Activated CD8-positive, alpha-beta memory T cell treated with anti-CD3 and anti-CD28 coated beads, Interleukin-2, amount 10 ng/mL, durations not matched to agents 7 days and 5 days (primary cell): ENCODE results near the gene PDGFB. TPM values are rescaled to one million over a fixed set of nuclear protein-coding genes. Genes with fewer than 3 reads are reported as not detected.
"Not testable (repeated sequence)": the region's sequence is repeated elsewhere in the genome, so short reads cannot be mapped to it uniquely, and the experiment has no call there.

ENCODE experiments used
- ATAC-seq: fragments of 150-1000 bp; cut with Tn5 transposase; one replicate; pipeline ENCODE4 v1.10.0; 2021; ENCODE audit warnings: moderate library complexity
- CTCF ChIA-PET: fragments of 350-600 bp; sonication (Branson Sonifier 250); formaldehyde crosslinking; loops from one replicate; lab custom pipeline; 2021; ENCODE audit warnings: antibody characterized with exemption; lab: Charles Lee
- DNase-seq: peaks from one replicate; pipeline ENCODE4 v3.0.0-alpha.2; 2020
- H3K27ac Mint-ChIP-seq: one replicate; pipeline ENCODE4 v1.8.0; 2021; ENCODE audit warnings: mild to moderate bottlenecking, mixed read lengths
- H3K27me3 Mint-ChIP-seq: one replicate; pipeline ENCODE4 v1.8.0; 2021; ENCODE audit warnings: mixed read lengths
- H3K36me3 Mint-ChIP-seq: one replicate; pipeline ENCODE4 v1.8.0; 2021; ENCODE audit warnings: mild to moderate bottlenecking, mixed read lengths
- H3K4me1 Mint-ChIP-seq: one replicate; pipeline ENCODE4 v1.8.0; 2021; ENCODE audit warnings: mixed read lengths
- H3K4me3 Mint-ChIP-seq: one replicate; pipeline ENCODE4 v1.8.0; 2021; ENCODE audit warnings: mild to moderate bottlenecking, moderate library complexity, mixed read lengths
- H3K9me3 Mint-ChIP-seq: one replicate; pipeline ENCODE4 v1.8.0; 2022; ENCODE audit warnings: low read depth, mixed read lengths
- total RNA-seq, 2 experiments: library from RNA; stranded (reverse); gene quantifications; one replicate each; pipeline ENCODE4 v1.2.3, GENCODE V29; 2021

PDGFB gene
- total RNA-seq, 2 experiments from 2014 or later = 0.35 TPM; not detected in 1

- CTCF ChIA-PET = no interaction called here
- Mint-ChIP-seq H3K4me1 (no peaks in the 10 kb centered on the region), H3K27ac (no peak overlapping the region), H3K27me3 (peaks cover 32% of the 10 kb centered on the region), H3K36me3 (peaks cover 1% of the 10 kb centered on the region), H3K9me3 (peaks cover 2% of the 10 kb centered on the region), H3K4me3 (no peak overlapping the region)
- DNase-seq (no peak), ATAC-seq (no peak)
Measured at GRCh38 chr22:39219071-39220039, 25.4 kb downstream of the PDGFB start.

DNA sequence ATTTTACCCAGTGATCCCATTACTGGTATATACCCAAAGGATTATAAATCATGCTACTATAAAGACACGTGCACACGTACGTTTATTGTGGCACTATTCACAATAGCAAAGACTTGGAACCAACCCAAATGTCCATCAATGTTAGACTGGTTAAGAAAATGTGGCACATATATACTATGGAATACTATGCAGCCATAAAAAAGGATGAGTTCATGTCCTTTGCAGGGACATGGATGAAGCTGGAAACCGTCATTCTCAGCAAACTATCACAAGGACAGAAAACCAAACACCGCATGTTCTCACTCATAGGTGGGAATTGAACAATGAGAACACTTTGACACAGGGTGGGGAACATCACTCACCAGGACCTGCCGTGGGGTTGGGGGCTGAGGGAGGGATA lies 26.4 kb downstream of the PDGFB start:
- ATAC-seq, H3K36me3 Mint-ChIP-seq, H3K4me1 Mint-ChIP-seq, DNase-seq, H3K27ac Mint-ChIP-seq, H3K9me3 Mint-ChIP-seq, H3K4me3 Mint-ChIP-seq, CTCF ChIA-PET: not testable (repeated sequence)
- H3K27me3 Mint-ChIP-seq = peaks cover 37% of the 10 kb centered on the region

DNA sequence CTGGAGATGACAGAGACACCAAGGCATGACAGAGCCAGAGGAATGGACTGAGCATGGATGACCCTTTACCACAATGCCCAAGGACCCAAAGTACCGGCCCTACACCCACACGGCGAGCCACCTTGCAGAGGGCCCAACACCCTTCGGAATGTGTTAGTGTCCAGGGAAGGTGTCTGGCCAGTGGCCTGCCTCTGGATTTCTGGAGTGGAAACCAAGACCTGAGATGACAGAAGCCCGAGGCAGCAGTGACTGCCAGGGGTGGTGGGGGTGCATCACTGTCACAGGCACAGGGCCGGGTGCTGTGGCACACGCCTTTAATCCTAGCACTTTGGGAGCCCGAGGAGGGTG lies 28.7 kb downstream of the PDGFB start:
- no peak overlapping the region for H3K4me3 Mint-ChIP-seq
- H3K4me1 Mint-ChIP-seq = no peaks in the 10 kb centered on the region
- CTCF ChIA-PET = no interaction called here
- H3K27ac Mint-ChIP-seq = no peak overlapping the region
- H3K9me3 Mint-ChIP-seq = peaks cover 2% of the 10 kb centered on the region
- H3K27me3 Mint-ChIP-seq = peaks cover 47% of the 10 kb centered on the region
- H3K36me3 Mint-ChIP-seq = peaks cover 1% of the 10 kb centered on the region
- DNase-seq (no peak), ATAC-seq (no peak)

- Mint-ChIP-seq H3K27me3 (peaks cover 49% of the 10 kb centered on the region), H3K4me3 (no peak overlapping the region), H3K4me1 (no peaks in the 10 kb centered on the region), H3K36me3 (peaks cover 1% of the 10 kb centered on the region), H3K9me3 (peaks cover 2% of the 10 kb centered on the region), H3K27ac (no peak overlapping the region)
- CTCF ChIA-PET = no interaction called here
- ATAC-seq (no peak), DNase-seq (no peak)
Measured at GRCh38 chr22:39215426-39216142, 29.2 kb downstream of the PDGFB start.

- ATAC-seq (no peak), DNase-seq (no peak)
- Mint-ChIP-seq H3K27me3 (peaks cover 50% of the 10 kb centered on the region), H3K4me3 (no peak overlapping the region), H3K4me1 (no peaks in the 10 kb centered on the region), H3K27ac (no peak overlapping the region), H3K9me3 (peaks cover 2% of the 10 kb centered on the region), H3K36me3 (no peaks in the 10 kb centered on the region)
- CTCF ChIA-PET = no interaction called here
Measured at GRCh38 chr22:39215070-39215396, 29.7 kb downstream of the PDGFB start.

- Mint-ChIP-seq H3K4me3 (no peak overlapping the region), H3K9me3 (peaks cover 2% of the 10 kb centered on the region), H3K36me3 (no peaks in the 10 kb centered on the region), H3K4me1 (no peaks in the 10 kb centered on the region), H3K27me3 (peaks cover 53% of the 10 kb centered on the region), H3K27ac (no peak overlapping the region)
- ATAC-seq (no peak), DNase-seq (no peak)
- CTCF ChIA-PET = no interaction called here
Measured at GRCh38 chr22:39214383-39215069, 30.3 kb downstream of the PDGFB start.

GRCh38 chr22:39214006-39214382 lies 30.8 kb downstream of the PDGFB start:
- H3K36me3 Mint-ChIP-seq = no peaks in the 10 kb centered on the region
- no peak for ATAC-seq
- CTCF ChIA-PET = no interaction called here

DNA sequence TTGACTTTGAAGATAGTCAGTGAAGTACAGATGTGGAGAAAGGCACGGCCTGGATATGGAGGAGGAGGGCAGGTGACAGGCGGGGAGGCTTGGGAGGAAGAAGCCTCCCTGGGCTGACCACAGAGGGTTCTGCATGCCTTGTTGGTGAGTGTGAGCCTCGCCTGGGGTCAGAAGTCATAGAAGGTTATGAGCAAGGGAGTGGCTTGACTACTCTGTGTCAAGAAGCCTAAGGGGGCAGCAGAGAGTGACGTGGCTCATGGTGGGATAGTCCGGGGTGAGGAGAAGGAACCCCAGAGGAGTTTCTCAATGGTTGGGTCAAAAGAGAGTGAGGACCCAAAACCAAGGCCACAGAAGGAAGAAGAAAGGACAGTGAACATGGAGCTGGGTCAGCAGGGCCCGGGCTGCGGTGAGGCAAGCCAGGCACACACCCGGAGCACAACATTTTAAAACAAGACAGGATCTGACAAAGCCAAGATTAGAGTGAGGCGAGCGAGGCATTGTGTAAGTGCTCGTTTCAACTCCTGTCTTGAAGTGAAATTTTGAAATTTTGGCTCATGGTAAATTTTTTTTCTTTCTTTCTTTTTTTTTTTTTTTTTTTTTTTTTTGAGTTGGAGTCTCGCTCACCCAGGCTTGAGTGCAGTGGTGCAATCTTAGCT lies 31.9 kb downstream of the PDGFB start:
- H3K9me3 Mint-ChIP-seq = no peaks in the 10 kb centered on the region

More at GRCh38 chr22:39214006-39214382, 30.8 kb downstream of the PDGFB start:
- Mint-ChIP-seq H3K27me3 (peaks cover 52% of the 10 kb centered on the region), H3K27ac (no peak overlapping the region), H3K4me3 (no peak overlapping the region), H3K9me3 (peaks cover 2% of the 10 kb centered on the region), H3K4me1 (no peaks in the 10 kb centered on the region)
- no peak for DNase-seq

GRCh38 chr22:39209756-39210155 lies 35.0 kb downstream of the PDGFB start:
- no peak overlapping the region for H3K4me3 Mint-ChIP-seq
- H3K27me3 Mint-ChIP-seq = peaks cover 55% of the 10 kb centered on the region
- no peak overlapping the region for H3K27ac Mint-ChIP-seq
- CTCF ChIA-PET = interaction anchor here (1.0 kb wide), 1 partner anchor 90 kb away, joined by 3 read pairs; no protein-coding TSS in a partner anchor
- H3K9me3 Mint-ChIP-seq = no peaks in the 10 kb centered on the region
- ATAC-seq (no peak), DNase-seq (no peak)
- no peaks in the 10 kb centered on the region for H3K36me3 Mint-ChIP-seq
- H3K4me1 Mint-ChIP-seq = peaks cover 13% of the 10 kb centered on the region

More for the DNA sequence above, 31.9 kb downstream of the PDGFB start:
- Mint-ChIP-seq H3K27me3 (peaks cover 55% of the 10 kb centered on the region), H3K4me1 (no peaks in the 10 kb centered on the region), H3K36me3 (no peaks in the 10 kb centered on the region), H3K4me3 (no peak overlapping the region), H3K27ac (no peak overlapping the region)
- ATAC-seq (no peak), DNase-seq (no peak)
- CTCF ChIA-PET = interaction anchor here (0.7 kb wide), 1 partner anchor 210 kb away, joined by 3 read pairs; no protein-coding TSS in a partner anchor

GRCh38 chr22:39208013-39208680 lies 36.6 kb downstream of the PDGFB start:
- no peak for ATAC-seq
- peaks cover 61% of the 10 kb centered on the region for H3K27me3 Mint-ChIP-seq
- H3K4me3 Mint-ChIP-seq = no peak overlapping the region
- no peaks in the 10 kb centered on the region for H3K9me3 Mint-ChIP-seq
- H3K36me3 Mint-ChIP-seq = no peaks in the 10 kb centered on the region
- H3K4me1 Mint-ChIP-seq = peaks cover 13% of the 10 kb centered on the region
- H3K27ac Mint-ChIP-seq = no peak overlapping the region
- CTCF ChIA-PET = interaction anchor here (0.8 to 1.3 kb wide), 3 partner anchors 38 to 135 kb away, joined by 3 to 5 read pairs (median 4); no protein-coding TSS in a partner anchor
- no peak for DNase-seq

GRCh38 chr22:39207141-39208012 lies 37.4 kb downstream of the PDGFB start:
- Mint-ChIP-seq H3K9me3 (no peaks in the 10 kb centered on the region), H3K27me3 (peaks cover 62% of the 10 kb centered on the region), H3K27ac (no peak overlapping the region), H3K4me1 (peaks cover 13% of the 10 kb centered on the region), H3K4me3 (no peak overlapping the region), H3K36me3 (no peaks in the 10 kb centered on the region)
- DNase-seq = no peak
- CTCF ChIA-PET = interaction anchor here (0.8 to 2.1 kb wide), 5 partner anchors 16 to 136 kb away, joined by 3 to 5 read pairs (median 4); no protein-coding TSS in a partner anchor
- no peak for ATAC-seq

DNA sequence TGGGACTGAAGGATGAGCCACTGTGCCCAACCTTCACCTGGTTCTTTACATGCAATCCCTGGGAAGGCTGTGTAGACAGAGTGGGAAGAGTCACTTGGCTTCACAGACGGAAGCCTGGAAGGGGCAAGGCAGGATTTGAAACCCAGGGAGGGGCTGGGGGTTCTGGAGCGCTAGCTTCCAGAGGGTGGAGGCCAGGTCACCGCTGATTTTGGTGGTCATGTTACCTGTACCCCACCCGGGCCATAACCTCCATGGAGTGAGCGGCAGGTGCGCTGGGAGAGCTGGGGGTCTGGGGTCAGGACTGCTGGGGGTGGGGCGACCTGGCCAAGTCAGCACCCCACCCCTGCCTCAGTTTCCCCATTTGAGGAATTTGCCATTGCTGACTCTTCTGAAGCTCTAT lies 38.3 kb downstream of the PDGFB start:
- Mint-ChIP-seq H3K9me3 (no peaks in the 10 kb centered on the region), H3K27ac (no peak overlapping the region), H3K4me3 (no peak overlapping the region), H3K36me3 (no peaks in the 10 kb centered on the region), H3K4me1 (peaks cover 13% of the 10 kb centered on the region), H3K27me3 (peaks cover 58% of the 10 kb centered on the region)
- ATAC-seq (no peak), DNase-seq (no peak)
- CTCF ChIA-PET = interaction anchor here (0.8 to 2.1 kb wide), 3 partner anchors 15 to 103 kb away, joined by 4 to 6 read pairs (median 4); no protein-coding TSS in a partner anchor
